GM19395 (cell line): ENCODE data around the gene ADAD2.
"Not testable (repeated sequence)": the region's sequence is repeated elsewhere in the genome, so short reads cannot be mapped to it uniquely, and the experiment has no call there.

Experiments used
- ATAC-seq: cut with Tn5 transposase; IDR thresholded peaks from one replicate; pipeline ENCODE4 v1.9.1; 2021; ENCODE audit warnings: mild to moderate bottlenecking, moderate library complexity; ENCODE audit not compliant: unreplicated experiment

Gene ADAD2

GRCh38 chr16:84195201-84196093 lies 4.5 kb downstream of the ADAD2 start:
- ATAC-seq, result no peak

GRCh38 chr16:84196101-84196500 lies 5.1 kb downstream of the ADAD2 start:
- no peak for ATAC-seq

- no peak for ATAC-seq
Measured at GRCh38 chr16:84196727-84197394, 5.9 kb downstream of the ADAD2 start.

GRCh38 chr16:84197466-84198128 lies 6.6 kb downstream of the ADAD2 start:
- no peak for ATAC-seq

GRCh38 chr16:84198401-84198800 lies 7.4 kb downstream of the ADAD2 start:
- no peak for ATAC-seq

- ATAC-seq, result no peak
Measured at GRCh38 chr16:84199097-84199496, 8.1 kb downstream of the ADAD2 start.

- ATAC-seq, result no peak
Measured at GRCh38 chr16:84199861-84200260, 8.9 kb downstream of the ADAD2 start.

GRCh38 chr16:84204551-84204950 lies 13.6 kb downstream of the ADAD2 start:
- ATAC-seq, result not testable (repeated sequence)

GRCh38 chr16:84205123-84205522 lies 14.2 kb downstream of the ADAD2 start:
- not testable (repeated sequence) for ATAC-seq

- ATAC-seq, result no peak
Measured at GRCh38 chr16:84205976-84206691, 15.2 kb downstream of the ADAD2 start.

- no peak for ATAC-seq
Measured at GRCh38 chr16:84207251-84207650, 16.3 kb downstream of the ADAD2 start.

- ATAC-seq, result no peak
Measured at GRCh38 chr16:84207879-84208278, 16.9 kb downstream of the ADAD2 start.

- no peak for ATAC-seq
Measured at GRCh38 chr16:84209989-84210388, 19.0 kb downstream of the ADAD2 start.

GRCh38 chr16:84212154-84212553 lies 21.2 kb downstream of the ADAD2 start:
- no peak for ATAC-seq

GRCh38 chr16:84212631-84213030 lies 21.7 kb downstream of the ADAD2 start:
- no peak for ATAC-seq

GRCh38 chr16:84214451-84215066 lies 23.6 kb downstream of the ADAD2 start:
- no peak for ATAC-seq

- ATAC-seq, result no peak
Measured at GRCh38 chr16:84215531-84215930, 24.6 kb downstream of the ADAD2 start.

- not testable (repeated sequence) for ATAC-seq
Measured at GRCh38 chr16:84216144-84216543, 25.2 kb downstream of the ADAD2 start.

- ATAC-seq, result no peak
Measured at GRCh38 chr16:84218176-84218823, 27.3 kb downstream of the ADAD2 start.

GRCh38 chr16:84218956-84219355 lies 28.0 kb downstream of the ADAD2 start:
- ATAC-seq, result no peak
